HK-2 (cell line): ENCODE data around the gene GRN.

Experiments used
- DNase-seq: peaks from one replicate; pipeline ENCODE4 v3.0.0-alpha.2; 2018; ENCODE audit not compliant: unreplicated experiment

GRN gene

GRCh38 chr17:44344939-44345453 is at the start of gene GRN:
Gene GRN (plus strand): TSS chr17:44345302. CDS start chr17:44349165, 3,863 bp downstream.
- peak; percentile 96 for DNase-seq

- no peak for DNase-seq
These were observed 47.1 kb upstream of the GRN start for GRCh38 chr17:44297975-44298374.

- DNase-seq: no peak
These were observed 40.5 kb upstream of the GRN start for GRCh38 chr17:44304651-44305050.

GRCh38 chr17:44307387-44308186 is 37.5 kb upstream of the GRN start:
- DNase-seq: peak; percentile 59

- DNase-seq: peak; percentile 88
These were observed 36.7 kb upstream of the GRN start, which contains the start of gene RUNDC3A for GRCh38 chr17:44308320-44308818. Gene RUNDC3A (plus strand): TSS chr17:44308601. CDS start chr17:44308833, 232 bp downstream.

- DNase-seq: no peak
These were observed 36.2 kb upstream of the GRN start for GRCh38 chr17:44308865-44309264.

- no peak for DNase-seq
These were observed 35.6 kb upstream of the GRN start for GRCh38 chr17:44309472-44309871.

GRCh38 chr17:44310188-44310587 is 34.9 kb upstream of the GRN start:
- DNase-seq: no peak

GRCh38 chr17:44310609-44311376 is 34.3 kb upstream of the GRN start:
- no peak for DNase-seq

- no peak for DNase-seq
These were observed 33.4 kb upstream of the GRN start for GRCh38 chr17:44311562-44312181.

GRCh38 chr17:44312396-44313104 is 32.6 kb upstream of the GRN start:
- no peak for DNase-seq

- DNase-seq: no peak
These were observed 31.1 kb upstream of the GRN start for GRCh38 chr17:44314031-44314430.

GRCh38 chr17:44314524-44314868 is 30.6 kb upstream of the GRN start:
- no peak for DNase-seq

- no peak for DNase-seq
These were observed 30.0 kb upstream of the GRN start for GRCh38 chr17:44314869-44315661.

GRCh38 chr17:44315760-44316731 is 29.1 kb upstream of the GRN start:
- no peak for DNase-seq

- no peak for DNase-seq
These were observed 27.6 kb upstream of the GRN start for GRCh38 chr17:44317545-44317944.

GRCh38 chr17:44318077-44318892 is 26.8 kb upstream of the GRN start:
- no peak for DNase-seq

- no peak for DNase-seq
These were observed 25.0 kb upstream of the GRN start for GRCh38 chr17:44320066-44320465.
